GM12891 (cell line): ENCODE results near the gene FAF2.

Experiments used
- PAX5 ChIP-seq: IDR thresholded peaks from 2 replicates; pipeline ENCODE4 v1.6.1; 2011; ENCODE audit warnings: low read length, moderate library complexity, mild to moderate bottlenecking; ENCODE audit not compliant: insufficient read depth, severe bottlenecking
- POLR2A ChIP-seq: IDR thresholded peaks from 2 replicates; pipeline ENCODE4 v1.6.1; 2011; ENCODE audit warnings: low read depth, low read length, control low read depth
- POLR2AphosphoS5 ChIP-seq: IDR thresholded peaks from 2 replicates; pipeline ENCODE4 v1.6.1; 2011; ENCODE audit warnings: low read depth, low read length, control low read depth
- TAF1 ChIP-seq: IDR thresholded peaks from 2 replicates; pipeline ENCODE4 v1.6.1; 2011; ENCODE audit warnings: low read depth, low read length, control low read depth

DNA sequence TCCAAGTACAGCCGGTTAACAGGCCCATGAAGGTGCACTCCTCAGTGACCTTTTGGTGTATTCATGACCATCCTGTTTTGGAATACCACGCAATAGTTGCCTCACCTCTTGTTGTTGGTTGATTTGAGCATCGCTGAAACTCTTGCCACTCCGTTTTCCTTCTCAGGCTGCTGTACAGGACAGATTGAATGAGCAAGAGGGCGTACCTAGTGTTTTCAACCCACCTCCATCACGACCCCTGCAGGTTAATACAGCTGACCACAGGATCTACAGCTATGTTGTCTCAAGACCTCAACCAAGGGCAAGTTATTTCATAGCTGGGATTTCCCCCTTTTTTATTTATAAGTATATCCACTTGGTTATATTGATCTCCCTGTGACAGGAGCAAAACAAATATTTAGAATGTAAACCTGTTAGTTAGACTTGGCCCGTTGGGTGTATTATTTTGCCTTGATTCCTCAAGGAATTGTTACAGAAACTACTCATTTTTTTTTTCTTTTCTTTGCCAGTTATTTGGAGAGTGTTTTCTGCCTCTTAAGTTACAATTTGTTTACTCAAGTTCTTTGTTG, 38.1 kb downstream of the FAF2 start:
- no peak for TF ChIP-seq POLR2A
- no peak for TF ChIP-seq PAX5
- no peak for TF ChIP-seq POLR2AphosphoS5
- TF ChIP-seq TAF1: no peak
